Measurements from ENCODE around the gene ETDB.
"Not testable (repeated sequence)": the region's sequence is repeated elsewhere in the genome, so short reads cannot be mapped to it uniquely, and the experiment has no call there.

Gene ETDB

DNA sequence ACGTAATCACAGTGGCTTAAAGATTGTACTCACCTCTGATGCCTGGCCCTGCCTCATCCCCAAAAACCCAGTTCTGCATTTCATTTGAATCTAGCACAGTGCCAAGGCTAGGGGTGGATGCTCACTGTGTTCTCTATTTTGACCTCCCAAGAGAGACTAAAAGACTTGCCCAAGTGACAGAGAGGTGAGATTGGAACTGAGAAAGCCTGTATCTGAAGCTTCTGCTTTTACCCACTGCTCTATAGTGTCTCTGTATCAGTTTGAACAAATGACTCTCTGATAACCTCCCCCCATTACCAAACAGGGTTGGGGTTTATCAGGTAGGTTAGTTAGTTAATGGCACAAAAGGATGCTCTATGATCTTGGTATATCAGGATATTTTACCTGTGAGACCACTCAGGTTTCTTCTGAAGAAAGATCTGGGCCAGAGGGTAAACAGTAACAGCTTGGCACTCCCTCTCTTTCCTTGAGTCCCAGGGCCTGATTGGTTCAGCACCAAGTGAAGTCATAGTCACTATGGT, at the start of gene ETDB:
TSS of gene ETDB (minus strand) at position 471 of the 521 bp plus-strand sequence. CDS start 1,265 bp downstream, outside the sequence.
- not testable (repeated sequence) for DNase-seq

DNA sequence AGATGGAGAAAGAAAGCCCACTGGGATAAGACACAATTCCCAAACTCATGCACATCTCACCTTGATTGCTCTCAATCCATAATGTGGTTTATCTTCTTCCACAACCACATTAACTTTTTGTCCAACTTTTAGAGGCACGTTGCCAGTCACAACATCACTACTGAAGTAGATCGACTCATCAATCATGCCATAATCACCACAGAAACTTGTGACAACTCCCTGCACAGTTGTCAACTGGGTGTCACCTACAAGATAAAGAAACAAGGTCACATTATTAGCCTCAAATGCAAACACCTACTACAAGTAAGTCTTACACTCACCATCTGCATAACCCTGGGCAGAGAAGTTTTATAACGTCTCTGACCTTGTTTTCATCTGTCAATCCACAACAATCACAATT, 49.2 kb upstream of the ETDB start:
- not testable (repeated sequence) for DNase-seq

DNA sequence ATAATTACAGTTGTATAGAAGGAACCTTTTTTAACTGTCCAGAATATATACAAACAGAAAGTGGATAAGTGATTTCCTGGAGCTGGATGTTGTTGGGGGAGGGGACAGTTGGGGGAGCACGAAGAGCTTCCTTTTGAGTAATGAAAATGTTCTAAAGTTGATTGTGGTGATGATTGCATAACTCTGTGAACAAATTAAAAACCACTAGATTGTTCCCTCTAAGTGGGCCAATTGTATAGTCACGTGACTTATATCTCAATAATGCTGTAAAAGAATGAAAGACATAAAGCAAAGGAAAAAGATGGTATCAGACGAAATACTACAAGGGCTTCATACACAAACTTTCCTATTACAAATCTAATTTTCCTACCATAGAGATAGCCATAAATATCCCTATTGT, 48.2 kb upstream of the ETDB start:
- DNase-seq, result no peak

DNA sequence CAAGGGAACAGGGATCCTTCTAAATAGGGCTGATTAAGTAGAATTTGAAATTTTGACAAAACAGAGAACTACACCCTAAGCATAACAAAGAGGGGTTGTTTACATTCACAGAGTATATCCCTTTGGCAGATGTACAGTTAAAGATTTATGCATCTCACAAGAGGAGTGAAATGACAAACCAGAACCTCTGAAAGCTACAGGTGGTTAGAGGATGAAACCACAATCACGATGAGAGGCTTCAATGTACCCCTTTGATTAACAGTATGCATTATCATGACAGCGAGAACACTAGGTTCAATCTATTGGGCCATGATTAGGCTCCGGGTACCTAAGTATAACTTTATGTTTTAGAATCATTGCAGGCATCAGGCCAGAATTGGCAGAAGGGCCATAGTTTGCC, 34.4 kb upstream of the ETDB start:
- DNase-seq, result not testable (repeated sequence)

DNA sequence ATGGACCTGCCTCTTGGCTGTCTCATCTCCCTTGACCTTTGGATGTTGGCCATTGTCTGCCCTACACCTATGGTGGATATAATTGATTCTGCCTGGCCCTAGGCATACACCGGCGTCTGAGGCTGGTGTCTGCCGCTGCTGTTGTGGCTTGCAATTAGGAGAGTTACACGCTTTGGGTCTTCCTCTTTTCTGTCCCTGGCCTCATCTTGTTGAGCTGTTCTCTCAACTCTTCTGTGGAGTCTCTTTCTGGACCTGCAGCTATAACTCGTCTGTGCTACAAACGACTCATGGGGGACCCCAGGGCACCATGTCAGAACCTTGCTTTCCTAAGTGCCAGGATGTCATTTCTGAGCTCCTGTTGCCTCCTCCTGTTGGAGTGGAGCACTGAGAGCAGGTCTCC, 5.8 kb upstream of the ETDB start:
- DNase-seq, result not testable (repeated sequence)

DNA sequence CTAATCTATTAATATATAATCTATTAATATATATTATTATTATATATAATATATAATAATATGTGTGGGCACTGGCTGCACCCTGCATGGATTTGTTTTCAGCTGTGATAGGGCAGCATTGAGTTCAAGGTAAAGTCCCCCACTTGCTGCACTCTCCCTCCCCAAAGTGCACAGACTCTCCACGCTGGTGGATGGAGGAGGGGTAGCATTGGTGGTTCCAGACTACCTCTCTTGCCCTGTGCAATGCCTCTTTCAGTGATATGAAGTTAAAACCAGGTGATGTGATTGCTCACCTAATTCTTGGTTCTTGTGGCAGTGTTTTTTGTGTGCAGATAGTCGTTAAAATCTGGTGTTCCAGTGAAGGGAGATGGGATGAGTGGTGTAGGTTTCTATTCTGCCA, 4.3 kb downstream of the ETDB start:
- not testable (repeated sequence) for DNase-seq

DNA sequence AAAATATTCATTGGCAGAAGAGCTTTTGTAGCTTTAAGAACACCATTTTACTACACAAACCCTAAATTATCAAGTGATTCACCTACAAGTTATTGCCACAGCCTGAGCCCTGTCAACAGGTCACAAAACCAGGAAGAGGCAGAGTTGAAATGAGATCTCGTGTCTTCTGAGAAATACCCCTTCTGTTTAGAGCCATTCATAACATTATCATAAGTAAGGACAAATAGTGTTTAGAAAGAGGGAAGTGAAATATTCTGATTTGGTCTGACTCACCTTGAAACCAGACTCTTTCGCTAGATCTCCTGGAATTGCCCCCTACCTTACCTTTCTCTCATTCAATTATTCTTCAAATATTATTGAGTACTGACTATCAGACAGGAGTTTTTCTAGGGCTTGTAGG, 5.9 kb downstream of the ETDB start:
- no peak for DNase-seq

DNA sequence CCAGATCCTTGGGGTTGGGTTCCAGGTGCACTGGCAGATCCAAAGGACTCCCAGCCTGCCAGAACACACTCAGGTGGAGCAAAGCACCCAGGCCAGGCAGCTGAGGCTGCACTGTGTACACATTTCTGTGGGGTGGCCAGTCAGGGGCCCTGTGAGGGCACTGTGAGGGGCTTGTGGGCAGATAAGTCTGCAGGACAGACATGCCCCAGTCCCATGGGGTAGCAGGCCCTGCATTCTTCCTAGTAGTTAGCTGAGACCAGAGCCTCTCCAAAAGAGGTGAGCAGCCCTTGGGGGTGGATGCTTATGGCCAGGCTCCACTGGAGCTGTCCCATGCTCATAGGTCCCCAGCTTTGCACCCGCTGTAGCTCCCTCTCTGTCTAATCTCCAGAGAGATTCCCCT, 7.6 kb downstream of the ETDB start:
- no peak for DNase-seq

DNA sequence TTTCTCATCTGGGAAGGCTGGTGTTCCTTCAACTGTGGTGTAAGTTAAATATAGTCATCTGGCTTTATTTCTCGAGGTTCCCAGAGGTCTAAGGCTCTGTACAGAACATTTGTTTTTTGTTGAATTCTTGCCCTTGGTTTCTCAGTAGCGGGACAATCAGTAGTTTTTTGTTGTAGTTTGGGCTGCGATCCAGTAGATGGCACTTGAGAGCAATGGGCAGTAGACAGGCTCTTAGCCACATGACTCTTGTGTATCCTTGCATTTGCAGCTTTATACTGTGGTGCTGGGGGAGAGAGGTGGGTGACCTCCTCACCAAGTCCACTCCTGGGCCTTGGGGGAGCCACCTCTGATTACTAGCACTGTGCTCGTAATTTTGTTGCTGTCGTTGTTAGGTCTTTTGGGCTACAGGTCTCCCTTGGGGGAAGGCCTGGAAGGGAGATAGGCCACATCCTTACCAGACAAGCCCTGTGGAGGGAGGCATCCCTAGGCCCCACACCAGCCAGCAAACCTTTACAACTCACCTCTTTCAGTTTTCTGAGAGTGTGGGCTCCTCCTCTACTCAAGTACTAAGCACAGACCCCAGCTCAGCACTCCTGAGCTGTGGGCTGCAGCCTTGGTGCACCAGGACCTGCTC, 8.1 kb downstream of the ETDB start:
- peak; percentile 45 for DNase-seq

DNA sequence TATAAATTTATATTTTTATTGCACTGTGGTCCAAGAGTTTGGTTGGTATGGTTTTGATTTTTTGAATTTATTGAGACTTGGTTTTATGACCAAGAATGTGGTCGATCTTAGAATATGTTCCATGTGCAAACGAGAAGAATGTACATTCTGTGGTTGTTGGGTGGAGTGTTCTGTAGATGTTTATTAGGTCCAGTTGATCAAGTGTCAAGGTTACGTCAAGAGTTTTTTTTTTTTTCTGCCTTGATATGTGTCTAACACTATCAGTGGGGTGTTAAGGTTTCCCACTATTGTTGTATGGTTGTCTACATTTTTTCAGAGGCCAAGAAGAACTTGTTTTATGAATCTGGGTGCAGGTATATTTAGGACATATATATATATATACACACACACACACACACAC, 10.8 kb downstream of the ETDB start:
- DNase-seq, result no peak

DNA sequence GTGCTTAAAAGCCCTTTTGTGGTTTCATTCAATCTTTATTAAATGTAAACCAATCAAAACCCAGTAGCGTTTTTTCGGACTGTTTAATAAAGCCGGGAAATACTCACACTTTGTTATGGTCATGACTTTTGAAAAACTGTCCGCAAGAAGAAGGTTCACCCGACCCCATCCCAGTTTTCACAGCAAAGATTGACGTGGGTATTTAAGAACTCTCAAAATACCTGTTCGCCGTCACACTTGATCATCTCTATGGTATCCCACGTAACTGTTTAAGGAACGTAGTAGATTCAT, 20.9 kb downstream of the ETDB start:
- DNase-seq, result no peak

DNA sequence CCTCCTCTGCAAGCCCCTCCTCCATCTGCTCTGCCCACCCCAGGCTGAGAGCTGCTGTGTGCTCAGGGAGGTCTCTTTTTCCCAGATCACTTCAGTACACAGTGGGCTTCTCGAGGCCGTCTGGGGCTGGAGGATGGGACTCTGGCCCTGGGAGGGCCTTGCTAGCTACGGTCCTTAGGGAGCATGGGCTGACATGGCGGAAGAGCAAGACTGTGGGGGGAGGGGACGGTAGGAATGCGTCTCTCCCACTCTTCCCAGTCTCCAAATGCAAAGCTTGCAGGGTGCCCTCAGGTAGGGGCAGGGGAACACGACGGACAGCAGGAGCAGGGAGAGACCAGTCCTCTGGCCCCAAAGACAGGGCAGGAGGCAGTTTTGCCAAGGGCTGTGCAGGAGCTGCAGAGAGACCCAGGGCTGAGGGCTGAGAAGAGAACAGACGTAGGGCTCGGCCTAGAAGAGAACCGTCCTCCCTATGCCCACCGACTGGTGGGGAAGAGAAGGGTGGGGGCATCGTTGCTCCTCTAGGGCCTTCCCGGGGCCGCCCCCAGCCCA, 23.1 kb downstream of the ETDB start:
- not testable (repeated sequence) for DNase-seq

DNA sequence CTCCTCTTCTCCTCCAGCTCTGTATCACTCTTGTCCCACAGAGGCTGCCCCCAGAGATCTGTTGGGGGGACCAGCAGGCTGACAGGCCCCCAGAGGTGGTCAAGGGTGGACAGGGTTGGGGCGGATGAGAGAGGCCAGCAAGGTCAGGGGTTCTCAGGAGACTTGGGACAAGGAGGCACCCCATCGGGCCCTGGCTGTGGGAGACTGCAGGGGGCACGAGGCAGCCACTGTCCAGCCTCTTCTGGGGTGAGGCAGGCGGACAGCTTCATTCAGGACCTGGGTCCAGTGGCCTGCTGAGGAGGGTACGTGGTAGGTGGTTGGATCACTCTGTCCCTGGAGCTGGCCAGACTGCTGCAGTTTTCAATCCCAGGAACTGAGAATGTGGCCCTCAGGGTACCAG, 24.6 kb downstream of the ETDB start:
- DNase-seq, result no peak

DNA sequence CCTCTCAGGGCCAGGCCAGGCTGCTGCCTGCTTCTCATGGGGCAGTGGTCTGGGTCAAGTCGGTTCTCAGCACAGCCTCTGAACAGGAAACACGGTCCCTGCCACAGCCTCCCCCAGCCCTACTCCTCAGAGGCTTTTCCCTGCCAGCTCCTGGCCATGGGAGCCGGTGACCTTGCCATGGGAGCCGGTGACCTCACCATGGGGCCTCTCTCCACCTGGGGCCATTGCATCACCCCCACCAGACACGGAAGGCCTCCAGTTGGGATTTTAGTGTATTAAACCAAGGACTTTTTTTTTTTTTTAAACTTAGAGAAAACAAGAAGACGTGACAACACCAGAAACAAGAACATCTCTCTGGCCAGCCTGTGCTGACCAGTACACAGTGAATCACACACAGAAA, 25.6 kb downstream of the ETDB start:
- DNase-seq, result no peak

DNA sequence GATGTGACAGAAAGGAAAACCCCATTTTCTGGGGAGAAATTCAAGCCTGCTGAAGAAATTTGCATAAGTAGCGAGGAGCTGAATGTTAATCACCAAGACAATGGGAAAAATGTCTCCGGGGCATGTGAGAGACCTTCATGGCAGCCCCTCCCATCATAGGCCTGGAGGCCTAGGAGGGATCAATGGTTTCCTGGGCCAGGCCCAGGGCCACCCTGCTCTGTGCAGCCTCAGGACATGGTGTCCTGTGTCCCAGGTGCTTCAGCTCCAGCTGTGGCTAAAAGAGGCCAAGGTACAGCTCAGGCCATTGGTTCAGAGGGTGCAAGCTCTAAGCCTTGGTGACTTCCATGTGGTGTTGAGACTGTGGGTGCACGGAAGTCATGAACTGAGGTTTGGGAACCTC, 31.2 kb downstream of the ETDB start:
- no peak for DNase-seq

DNA sequence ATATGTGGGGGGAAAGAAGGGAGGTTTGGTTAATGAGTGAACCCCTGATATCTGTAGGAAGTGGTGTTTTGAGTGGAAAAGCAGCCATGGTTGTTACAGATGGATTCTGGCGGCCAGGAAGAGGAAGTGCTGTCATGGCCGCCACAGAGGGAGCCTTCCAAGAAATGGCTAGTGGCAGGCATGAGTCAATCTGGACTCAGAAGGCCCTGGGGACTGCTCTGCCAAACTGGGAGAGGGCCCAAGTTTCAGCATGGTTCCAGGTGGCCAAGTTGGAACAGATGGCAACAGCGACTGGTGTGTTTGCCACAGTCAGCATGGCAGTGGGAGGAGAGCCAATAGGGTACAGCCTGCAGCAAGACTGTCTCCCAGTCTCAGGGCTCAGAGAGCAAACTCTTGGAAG, 32.5 kb downstream of the ETDB start:
- no peak for DNase-seq

DNA sequence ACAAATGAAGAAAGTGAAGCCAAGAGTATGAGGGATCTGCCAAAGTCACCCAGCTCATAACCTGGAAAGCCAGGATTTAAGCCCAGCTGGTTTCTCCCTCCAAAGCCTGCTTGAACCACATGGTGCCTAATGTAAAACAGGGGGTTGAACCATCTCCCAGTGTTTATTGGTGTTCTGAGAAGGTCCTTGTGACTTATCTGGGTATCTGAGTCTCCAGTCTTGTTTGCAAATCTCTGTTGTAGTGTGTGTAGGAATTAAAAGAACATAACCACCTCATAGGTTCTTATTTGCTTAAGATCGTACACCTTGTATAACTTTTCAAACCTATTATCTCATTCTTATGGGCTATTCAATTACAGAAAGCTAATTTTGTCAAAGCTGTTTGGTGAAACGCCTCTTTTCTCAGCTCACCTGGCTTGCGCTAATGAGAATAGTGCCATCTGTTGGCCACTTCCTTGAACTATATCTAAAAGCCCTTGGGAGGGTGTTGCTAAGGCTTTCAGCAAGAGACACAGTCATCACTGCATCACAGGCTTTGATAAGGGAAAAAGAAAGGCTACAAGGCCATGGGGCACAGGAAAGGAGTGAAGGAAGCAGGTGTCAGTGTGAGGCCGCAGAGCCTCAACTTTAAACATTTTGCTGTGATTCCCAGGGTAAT, 34.0 kb downstream of the ETDB start:
- peak; percentile 57 for DNase-seq

DNA sequence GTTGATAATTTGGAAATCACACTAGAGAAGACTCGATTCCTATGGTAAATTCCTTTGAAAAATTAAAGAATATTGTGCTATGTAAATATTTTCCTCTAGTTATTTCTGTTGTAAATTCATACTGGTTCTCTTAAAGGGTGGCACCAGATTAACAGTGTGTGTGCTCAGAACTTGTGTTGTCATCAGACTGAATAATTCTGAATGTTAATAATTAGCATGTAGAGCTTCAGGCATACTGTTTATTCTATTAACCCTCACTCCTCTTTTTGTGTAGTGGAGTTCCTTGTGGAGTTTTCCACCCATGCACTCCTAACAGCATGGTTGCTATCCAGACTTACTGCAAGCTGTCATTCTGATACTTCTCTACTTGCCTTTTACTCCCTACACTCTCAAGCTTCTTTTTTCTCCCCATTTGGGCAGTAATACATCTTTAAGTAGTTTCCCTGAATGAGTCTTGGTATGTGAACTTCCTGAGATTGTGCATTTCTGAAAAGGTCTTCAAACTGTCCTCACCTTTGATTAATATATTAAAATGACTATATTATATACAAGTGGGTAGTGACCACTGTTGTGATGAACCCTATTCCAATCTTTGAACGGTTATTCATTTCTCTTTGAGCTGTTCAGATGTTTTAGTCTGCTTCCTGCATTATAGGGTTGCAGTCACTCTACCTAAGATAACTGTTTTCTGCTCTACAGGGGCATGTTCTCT, 38.5 kb downstream of the ETDB start:
- no peak for DNase-seq

Data from suppressor macrophage treated with lipopolysaccharide for 4 hours (primary cell).